GM13977 (cell line): Measurements from ENCODE around the gene XPR1.

ENCODE experiments used
- DNase-seq: peaks from one replicate; pipeline ENCODE4 v3.0.0; 2012; ENCODE audit warnings: low spot score
- in situ Hi-C: fragments of 300-500 bp; cut with MboI; formaldehyde crosslinking; loops from one replicate; pipeline ENCODE4 v1.12.0; 2022; ENCODE audit warnings: low sequenced_read_pairs, low pct_unique_long_range_greater_than_20kb, mixed read lengths, inconsistent platforms; ENCODE audit not compliant: unreplicated experiment
- TF ChIP-seq, protein P1 (sequence below): IDR thresholded peaks from 2 replicates; pipeline ENCODE4 v1.5.1; 2012; ENCODE audit warnings: mild to moderate bottlenecking, control low read depth; ENCODE audit not compliant: insufficient read depth; ENCODE audit errors: extremely low read depth, missing control alignments

The XPR1 gene

DNA sequence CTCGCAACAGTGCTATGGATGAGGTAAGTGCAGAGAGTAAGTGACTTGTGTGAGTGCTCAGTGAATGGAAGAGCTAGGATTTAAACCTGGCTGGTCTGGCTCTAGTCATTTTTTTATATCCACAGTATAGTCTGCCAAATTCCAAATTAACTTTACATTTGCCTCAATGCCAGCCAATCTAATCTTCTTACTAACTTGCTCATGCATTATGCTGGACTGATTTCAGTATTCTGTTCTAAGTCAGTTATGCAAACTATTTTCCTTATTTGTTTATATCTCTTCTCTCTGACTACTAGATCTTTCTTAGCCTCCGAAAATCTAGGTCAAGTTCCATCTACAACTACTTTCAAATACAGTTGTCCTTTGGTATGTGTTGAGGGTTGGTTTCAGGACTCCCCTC is 133.3 kb downstream of the XPR1 start:
- DNase-seq: no peak
- TF ChIP-seq, protein P1, sequence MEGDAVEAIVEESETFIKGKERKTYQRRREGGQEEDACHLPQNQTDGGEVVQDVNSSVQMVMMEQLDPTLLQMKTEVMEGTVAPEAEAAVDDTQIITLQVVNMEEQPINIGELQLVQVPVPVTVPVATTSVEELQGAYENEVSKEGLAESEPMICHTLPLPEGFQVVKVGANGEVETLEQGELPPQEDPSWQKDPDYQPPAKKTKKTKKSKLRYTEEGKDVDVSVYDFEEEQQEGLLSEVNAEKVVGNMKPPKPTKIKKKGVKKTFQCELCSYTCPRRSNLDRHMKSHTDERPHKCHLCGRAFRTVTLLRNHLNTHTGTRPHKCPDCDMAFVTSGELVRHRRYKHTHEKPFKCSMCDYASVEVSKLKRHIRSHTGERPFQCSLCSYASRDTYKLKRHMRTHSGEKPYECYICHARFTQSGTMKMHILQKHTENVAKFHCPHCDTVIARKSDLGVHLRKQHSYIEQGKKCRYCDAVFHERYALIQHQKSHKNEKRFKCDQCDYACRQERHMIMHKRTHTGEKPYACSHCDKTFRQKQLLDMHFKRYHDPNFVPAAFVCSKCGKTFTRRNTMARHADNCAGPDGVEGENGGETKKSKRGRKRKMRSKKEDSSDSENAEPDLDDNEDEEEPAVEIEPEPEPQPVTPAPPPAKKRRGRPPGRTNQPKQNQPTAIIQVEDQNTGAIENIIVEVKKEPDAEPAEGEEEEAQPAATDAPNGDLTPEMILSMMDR: no peak
- in situ Hi-C loops: no loop called here

DNA sequence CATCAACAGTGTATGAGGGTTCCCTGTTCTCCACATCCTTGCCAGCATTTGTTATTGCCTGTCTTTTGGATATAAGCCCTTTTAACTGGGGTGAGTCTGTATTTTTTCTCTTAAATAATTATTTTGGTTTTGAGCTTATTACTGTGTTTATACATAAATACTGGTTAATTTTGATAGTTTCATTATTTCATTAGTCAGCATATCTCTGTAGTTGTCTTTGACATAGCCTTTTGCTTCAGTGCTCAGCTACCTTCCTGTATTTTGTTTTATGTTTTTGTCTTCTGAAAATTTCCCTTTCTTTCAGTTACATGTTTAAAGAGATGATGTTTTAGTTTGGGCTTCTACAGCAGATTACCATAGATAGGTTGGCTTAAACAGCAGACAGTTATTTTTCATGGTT is 138.1 kb downstream of the XPR1 start:
- in situ Hi-C loops: no loop called here
- DNase-seq: no peak
- TF ChIP-seq, protein P1: no peak

DNA sequence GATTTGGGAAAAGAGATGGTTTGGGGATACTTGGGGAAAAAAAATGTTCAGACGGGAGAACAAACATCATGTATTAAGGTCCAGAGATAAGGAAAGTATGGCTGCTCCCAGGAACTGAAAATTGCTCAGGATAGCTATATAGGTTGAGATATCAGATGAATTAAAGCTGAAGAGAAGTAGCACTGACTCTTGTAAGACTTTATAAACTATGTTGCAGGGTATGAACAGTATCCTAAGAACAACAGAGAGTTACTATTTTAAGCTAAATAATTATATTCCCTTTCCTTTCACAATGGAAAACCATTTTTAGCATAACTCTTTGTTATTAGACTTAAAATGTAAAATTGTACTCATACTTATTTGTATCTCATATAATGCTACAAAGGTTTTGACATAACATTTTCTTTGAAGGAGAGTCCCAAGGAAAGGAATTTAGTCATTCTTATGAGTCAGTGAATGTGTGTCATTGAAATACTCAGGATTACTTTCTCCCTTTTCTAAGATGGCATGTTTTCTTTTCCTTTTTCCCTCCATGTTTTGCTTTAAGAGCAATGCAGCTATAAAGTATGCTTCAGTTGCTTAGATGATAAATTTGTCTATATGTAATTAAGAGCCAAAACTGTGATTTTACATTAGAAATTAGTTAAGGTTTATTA is 141.5 kb downstream of the XPR1 start:
- in situ Hi-C loops: no loop called here
- TF ChIP-seq, protein P1: no peak
- DNase-seq: no peak

DNA sequence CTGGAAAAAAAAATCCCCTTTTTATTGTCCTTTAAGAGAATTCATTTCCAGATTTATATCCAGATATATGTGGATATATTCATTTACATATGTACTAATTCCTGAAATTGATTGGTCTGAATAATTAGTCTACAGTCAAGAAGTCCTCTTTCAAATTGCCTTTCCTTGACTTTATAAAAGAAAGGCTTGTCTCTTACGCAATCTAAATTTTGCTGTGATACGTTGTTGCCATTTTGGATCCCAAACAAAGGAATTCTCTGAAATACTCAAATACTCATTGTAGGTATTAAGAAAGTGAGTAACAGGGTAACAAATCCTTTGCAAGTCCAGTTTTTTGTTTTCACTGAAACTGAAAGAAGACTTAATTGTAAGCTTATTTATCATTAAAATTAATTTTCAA is 144.0 kb downstream of the XPR1 start:
- TF ChIP-seq, protein P1: no peak
- in situ Hi-C loops: no loop called here
- DNase-seq: no peak

DNA sequence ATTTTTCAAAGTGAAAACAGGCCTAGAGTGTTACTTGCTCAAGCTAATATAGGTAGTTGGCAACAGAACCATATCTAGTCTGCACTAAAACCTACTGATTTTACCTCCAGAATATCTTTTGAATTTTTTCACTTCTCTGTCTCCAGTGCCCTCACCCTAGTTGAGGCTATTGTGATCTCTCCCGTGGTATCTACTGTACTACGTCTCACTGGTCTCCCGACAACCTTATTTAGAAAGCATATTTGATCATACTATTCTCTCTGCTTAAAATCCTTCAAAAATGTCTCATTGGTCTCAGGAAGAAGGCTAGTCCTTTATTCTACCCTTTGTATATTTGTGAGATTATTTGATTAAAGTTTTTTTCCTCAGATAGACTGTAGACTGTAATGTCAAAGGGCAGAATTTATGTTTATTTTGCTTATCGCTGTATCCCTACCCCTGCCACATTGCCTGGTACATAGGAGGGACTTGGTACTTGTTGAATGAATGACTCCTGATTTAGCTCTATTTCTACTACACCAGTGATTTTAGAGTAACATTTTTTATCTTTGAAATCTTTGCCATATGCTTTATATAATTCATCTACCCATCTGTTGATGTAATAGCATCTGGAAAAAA is 145.4 kb downstream of the XPR1 start:
- in situ Hi-C loops: no loop called here
- DNase-seq: no peak
- TF ChIP-seq, protein P1: no peak

DNA sequence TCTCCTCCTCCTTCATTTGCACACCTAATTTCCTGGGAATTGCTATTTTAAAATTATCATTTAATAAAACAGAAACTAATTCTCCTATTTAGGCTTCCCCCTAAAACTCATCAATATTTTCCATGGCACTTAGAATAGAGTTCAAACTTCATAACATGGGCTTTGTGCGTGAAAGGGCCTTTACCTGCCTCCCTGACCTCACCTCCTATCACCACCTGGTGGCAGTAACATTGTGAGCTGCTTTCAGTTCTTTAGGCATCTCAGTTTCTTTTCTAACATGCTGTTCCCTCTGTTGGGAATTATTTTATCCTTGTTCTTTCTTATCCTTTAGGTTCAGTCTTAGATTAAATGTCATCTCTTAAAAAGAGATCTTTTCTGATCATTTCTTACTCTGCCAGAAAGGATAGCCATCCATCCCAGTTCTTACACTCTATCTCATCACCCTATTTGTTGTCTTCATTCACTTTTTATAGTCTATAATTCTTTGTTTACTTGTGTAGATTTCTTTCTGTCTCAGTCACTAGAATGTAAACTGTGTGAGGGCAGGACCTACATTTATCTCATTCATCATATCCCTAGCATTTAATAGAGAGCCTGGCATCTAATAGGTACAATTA is 147.1 kb downstream of the XPR1 start:
- TF ChIP-seq, protein P1: peak; percentile 53
- in situ Hi-C loops: no loop called here
- DNase-seq: peak; percentile 12
